Endothelial cell (in vitro differentiated cells): ENCODE data around the gene MNX1. TPM values are rescaled to one million over a fixed set of nuclear protein-coding genes. Genes with fewer than 3 reads are reported as not detected.

Experiments used
- DNase-seq: peaks from one replicate; pipeline ENCODE4 v3.0.0; 2021; ENCODE audit warnings: low spot score
- H3K27ac Mint-ChIP-seq: one replicate; pipeline ENCODE4 v1.8.0; 2021; ENCODE audit warnings: mixed read lengths, inconsistent platforms; ENCODE audit not compliant: unreplicated experiment
- H3K27me3 Mint-ChIP-seq: one replicate; pipeline ENCODE4 v1.8.0; 2021; ENCODE audit warnings: mild to moderate bottlenecking, moderate library complexity, mixed read lengths, inconsistent platforms; ENCODE audit not compliant: unreplicated experiment
- H3K36me3 Mint-ChIP-seq: one replicate; pipeline ENCODE4 v1.8.0; 2021; ENCODE audit warnings: mild to moderate bottlenecking, low read depth, mixed read lengths, inconsistent platforms; ENCODE audit not compliant: unreplicated experiment
- H3K4me1 Mint-ChIP-seq: one replicate; pipeline ENCODE4 v1.8.0; 2021; ENCODE audit warnings: mild to moderate bottlenecking, mixed read lengths, inconsistent platforms; ENCODE audit not compliant: unreplicated experiment
- H3K4me3 Mint-ChIP-seq: one replicate; pipeline ENCODE4 v1.8.0; 2021; ENCODE audit warnings: mild to moderate bottlenecking, mixed read lengths, inconsistent platforms; ENCODE audit not compliant: unreplicated experiment
- H3K9me3 Mint-ChIP-seq: one replicate; pipeline ENCODE4 v1.8.0; 2021; ENCODE audit warnings: mixed read lengths, inconsistent platforms; ENCODE audit not compliant: unreplicated experiment
- CTCF ChIP-seq: fragments of 200-600 bp; sonication (generic); IDR thresholded peaks from one replicate; pipeline ENCODE4 v1.5.0; 2021; ENCODE audit warnings: antibody characterized with exemption; ENCODE audit not compliant: unreplicated experiment
- total RNA-seq: library from RNA; stranded (reverse); fragmentation: NEBNext Ultra II Directional; extraction: Animal tissue kit (Norgen Biotek cat#: 25700); gene quantifications from one replicate; pipeline ENCODE4 v1.2.1, GENCODE V29; 2021; ENCODE audit not compliant: unreplicated experiment

MNX1 gene
- total RNA-seq, 1 donor from 2014 or later = 3.8 TPM

GRCh38 chr7:157056957-157057902 lies 46.8 kb upstream of the MNX1 start:
- H3K4me3 Mint-ChIP-seq = no peak overlapping the region
- no peaks in the 10 kb centered on the region for H3K27me3 Mint-ChIP-seq
- no peak for TF ChIP-seq CTCF
- no peaks in the 10 kb centered on the region for H3K4me1 Mint-ChIP-seq
- no peaks in the 10 kb centered on the region for H3K9me3 Mint-ChIP-seq
- no peak for DNase-seq
- H3K27ac Mint-ChIP-seq = no peak overlapping the region
- H3K36me3 Mint-ChIP-seq = no peaks in the 10 kb centered on the region

GRCh38 chr7:157056246-157056645 lies 45.8 kb upstream of the MNX1 start:
- no peaks in the 10 kb centered on the region for H3K4me1 Mint-ChIP-seq
- H3K27ac Mint-ChIP-seq = no peak overlapping the region
- H3K36me3 Mint-ChIP-seq = no peaks in the 10 kb centered on the region
- no peaks in the 10 kb centered on the region for H3K9me3 Mint-ChIP-seq
- no peaks in the 10 kb centered on the region for H3K27me3 Mint-ChIP-seq
- no peak for TF ChIP-seq CTCF
- no peak overlapping the region for H3K4me3 Mint-ChIP-seq
- DNase-seq = no peak

- H3K4me1 Mint-ChIP-seq = no peaks in the 10 kb centered on the region
- H3K27me3 Mint-ChIP-seq = peaks cover 2% of the 10 kb centered on the region
- H3K36me3 Mint-ChIP-seq = no peaks in the 10 kb centered on the region
- no peaks in the 10 kb centered on the region for H3K9me3 Mint-ChIP-seq
- no peak for TF ChIP-seq CTCF
- no peak for DNase-seq
- H3K27ac Mint-ChIP-seq = no peak overlapping the region
- no peak overlapping the region for H3K4me3 Mint-ChIP-seq
Measured at GRCh38 chr7:157054927-157055326, 44.5 kb upstream of the MNX1 start.

- Mint-ChIP-seq H3K27me3 (peaks cover 2% of the 10 kb centered on the region), H3K4me3 (no peak overlapping the region), H3K4me1 (no peaks in the 10 kb centered on the region), H3K9me3 (no peaks in the 10 kb centered on the region), H3K36me3 (no peaks in the 10 kb centered on the region), H3K27ac (no peak overlapping the region)
- TF ChIP-seq CTCF = no peak
- no peak for DNase-seq
Measured at GRCh38 chr7:157053118-157053517, 42.7 kb upstream of the MNX1 start.

- no peak for TF ChIP-seq CTCF
- Mint-ChIP-seq H3K36me3 (no peaks in the 10 kb centered on the region), H3K4me1 (no peaks in the 10 kb centered on the region), H3K27me3 (peaks cover 2% of the 10 kb centered on the region), H3K9me3 (no peaks in the 10 kb centered on the region), H3K27ac (no peak overlapping the region), H3K4me3 (no peak overlapping the region)
- no peak for DNase-seq
Measured at GRCh38 chr7:157047148-157047547, 36.7 kb upstream of the MNX1 start.
